A673 (cell line): ENCODE measurements around the gene CEACAM6. TPM values are rescaled to one million over a fixed set of nuclear protein-coding genes. Genes with fewer than 3 reads are reported as not detected.

ENCODE experiments used
- BruUV-seq: library from RNA; stranded (reverse); fragments of 400-500 nt; replicated peaks from 2 replicates; lab custom pipeline; 2021; lab: Mats Ljungman, UMichigan
- CTCF ChIA-PET: fragments of 300-600 bp; sonication (Branson Sonifier 250); formaldehyde crosslinking; loops from one replicate; lab custom pipeline; 2022; ENCODE audit warnings: antibody characterized with exemption; lab: Charles Lee
- POLR2A ChIA-PET: fragments of 300-600 bp; sonication (Branson Sonifier 250); formaldehyde crosslinking; loops from one replicate; lab custom pipeline; 2022; ENCODE audit warnings: antibody characterized with exemption; ENCODE audit not compliant: low non-redundant PET; lab: Charles Lee
- DNase-seq: peaks from one replicate; pipeline ENCODE4 v3.0.0-alpha.2; 2015; ENCODE audit warnings: low spot score
- H3K27ac ChIP-seq: fragments of 200-600 bp; sonication (generic); 2 replicates; pipeline ENCODE4 v1.5.1; 2016; ENCODE audit warnings: mixed run types, low read depth, mild to moderate bottlenecking, mixed read lengths, antibody characterized with exemption, low read length; ENCODE audit not compliant: poor library complexity, severe bottlenecking
- H3K27me3 ChIP-seq: fragments of 200-600 bp; sonication (generic); replicated peaks from 2 replicates; pipeline ENCODE4 v1.6.1; 2017; ENCODE audit warnings: mixed run types, low read depth, mild to moderate bottlenecking, mixed read lengths, antibody characterized with exemption, low read length; ENCODE audit not compliant: insufficient read depth, poor library complexity
- H3K36me3 ChIP-seq: fragments of 200-600 bp; sonication (generic); 2 replicates; pipeline ENCODE4 v1.6.1; 2016; ENCODE audit warnings: mixed run types, mild to moderate bottlenecking, mixed read lengths, antibody characterized with exemption, low read length; ENCODE audit not compliant: insufficient read depth, poor library complexity, severe bottlenecking
- H3K4me1 ChIP-seq: fragments of 200-600 bp; sonication (generic); 2 replicates; pipeline ENCODE4 v1.6.1; 2017; ENCODE audit warnings: mixed run types, mild to moderate bottlenecking, mixed read lengths, antibody characterized with exemption, low read length; ENCODE audit not compliant: insufficient read depth, poor library complexity, severe bottlenecking
- H3K4me3 ChIP-seq: fragments of 200-600 bp; sonication (generic); 2 replicates; pipeline ENCODE4 v1.5.1; 2016; ENCODE audit warnings: low read depth, mixed run types, mild to moderate bottlenecking, mixed read lengths, low read length; ENCODE audit not compliant: poor library complexity, severe bottlenecking
- H3K9me3 ChIP-seq: fragments of 200-600 bp; sonication (generic); 2 replicates; pipeline ENCODE4 v1.6.1; 2016; ENCODE audit warnings: mixed run types, low read depth, mild to moderate bottlenecking, mixed read lengths, antibody characterized with exemption, low read length; ENCODE audit not compliant: poor library complexity, severe bottlenecking
- CTCF ChIP-seq: fragments of 300-800, 200-600 bp; sonication (generic); conservative IDR thresholded peaks from 2 replicates; pipeline ENCODE4 v1.5.1; 2017; ENCODE audit warnings: low read depth, mild to moderate bottlenecking, antibody characterized with exemption, low read length, moderate library complexity, mixed read lengths
- EZH2 ChIP-seq: fragments of 200-600 bp; sonication (generic); IDR thresholded peaks from 2 replicates; pipeline ENCODE4 v1.6.1; 2017; ENCODE audit warnings: borderline replicate concordance, low read depth, mild to moderate bottlenecking, mixed read lengths, antibody characterized with exemption, low read length; ENCODE audit not compliant: poor library complexity, severe bottlenecking
- intact Hi-C: fragments of 100-400 bp; cut with micrococcal nuclease; formaldehyde crosslinking; loops from one replicate; pipeline ENCODE4 v1.10.0; 2022; ENCODE audit not compliant: unreplicated experiment
- total RNA-seq: library from RNA; stranded (reverse); gene quantifications from 2 replicates; pipeline ENCODE4 v1.2.3, GENCODE V29; 2021

The CEACAM6 gene
- total RNA-seq, 1 experiment from 2014 or later, result 2.4 TPM

- intact Hi-C loops, result no loop called here
- Histone ChIP-seq H3K27me3 (no peaks in the 10 kb centered on the region), H3K4me3 (no peak overlapping the region), H3K4me1 (no peaks in the 10 kb centered on the region), H3K36me3 (no peaks in the 10 kb centered on the region), H3K9me3 (no peaks in the 10 kb centered on the region), H3K27ac (no peak overlapping the region)
- no TSS peak for BruUV-seq
- TF ChIP-seq EZH2, result no peak
- no peak for TF ChIP-seq CTCF
- no peak for DNase-seq
- CTCF ChIA-PET, result no interaction called here
- POLR2A ChIA-PET, result no interaction called here
These were observed 14.3 kb downstream of the CEACAM6 start for GRCh38 chr19:41769608-41770007.

GRCh38 chr19:41771410-41771809, 16.1 kb downstream of the CEACAM6 start:
- CTCF ChIA-PET, result no interaction called here
- intact Hi-C loops, result no loop called here
- Histone ChIP-seq H3K36me3 (no peaks in the 10 kb centered on the region), H3K4me3 (no peak overlapping the region), H3K4me1 (no peaks in the 10 kb centered on the region), H3K27me3 (no peaks in the 10 kb centered on the region), H3K27ac (no peak overlapping the region), H3K9me3 (no peaks in the 10 kb centered on the region)
- no TSS peak for BruUV-seq
- POLR2A ChIA-PET, result no interaction called here
- TF ChIP-seq EZH2 (no peak), CTCF (no peak)
- DNase-seq, result no peak

GRCh38 chr19:41774515-41774980, 19.2 kb downstream of the CEACAM6 start:
- CTCF ChIA-PET, result interaction anchor here (1.2 kb wide), 1 partner anchor 19 kb away, joined by 6 read pairs; no protein-coding TSS in a partner anchor
- BruUV-seq, result no TSS peak

More at GRCh38 chr19:41774515-41774980, 19.2 kb downstream of the CEACAM6 start:
- Histone ChIP-seq H3K9me3 (no peaks in the 10 kb centered on the region), H3K4me3 (no peak overlapping the region), H3K36me3 (no peaks in the 10 kb centered on the region), H3K27me3 (no peaks in the 10 kb centered on the region), H3K27ac (no peak overlapping the region), H3K4me1 (no peaks in the 10 kb centered on the region)
- no peak for DNase-seq
- intact Hi-C loops, result no loop called here
- no peak for TF ChIP-seq CTCF
- no peak for TF ChIP-seq EZH2
- POLR2A ChIA-PET, result no interaction called here
